OCI-LY3 (cell line): Measurements from ENCODE around the gene MN1.
"Not testable (repeated sequence)": the region's sequence is repeated elsewhere in the genome, so short reads cannot be mapped to it uniquely, and the experiment has no call there.

Experiments used
- CTCF ChIP-seq: fragments of 200-600, 300-600 bp; sonication (generic); IDR thresholded peaks from 2 replicates; pipeline ENCODE4 v1.5.1; 2014; ENCODE audit warnings: antibody characterized with exemption, low read length, low read depth
- EZH2phosphoT487 ChIP-seq: fragments of 200-600 bp; shearing (Covaris generic); IDR thresholded peaks from 2 replicates; pipeline ENCODE4 v1.6.1; 2018; ENCODE audit warnings: antibody characterized with exemption, mixed run types, low read depth

DNA sequence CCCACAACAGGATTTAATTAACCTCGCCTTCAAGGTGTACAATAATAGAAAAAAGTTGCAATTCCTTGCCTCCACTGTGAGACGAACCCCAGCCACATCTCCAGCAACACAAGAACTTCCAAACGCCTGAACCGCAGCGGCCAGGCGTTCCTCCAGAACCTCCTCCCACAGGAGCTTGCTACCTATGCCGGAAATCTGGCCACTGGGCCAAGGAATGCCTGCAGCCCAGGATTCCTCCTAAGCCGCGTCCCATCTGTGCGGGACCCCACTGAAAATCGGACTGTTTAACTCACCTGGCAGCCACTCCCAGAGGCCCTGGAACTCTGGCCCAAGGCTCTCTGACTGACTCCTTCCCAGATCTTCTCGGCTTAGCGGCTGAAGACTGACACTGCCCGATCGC, 57.5 kb downstream of the MN1 start:
- not testable (repeated sequence) for TF ChIP-seq CTCF, EZH2phosphoT487
